ENCODE results near the gene ITPR1. TPM values are rescaled to one million over a fixed set of nuclear protein-coding genes. Genes with fewer than 3 reads are reported as not detected.

The ITPR1 gene
- total RNA-seq, 2 experiments from 2014 or later: 58.4 to 59.5 TPM

GRCh38 chr3:4886448-4886847 is 393.3 kb downstream of the ITPR1 start:
- Mint-ChIP-seq H3K27me3 (no peaks in the 10 kb centered on the region), H3K4me1 (peaks cover 36% of the 10 kb centered on the region), H3K36me3 (peaks cover 18% of the 10 kb centered on the region), H3K9me3 (peaks cover 10% of the 10 kb centered on the region), H3K4me3 (no peak overlapping the region), H3K27ac (no peak overlapping the region)
- DNase-seq: no peak

GRCh38 chr3:4887177-4887576 is 394.0 kb downstream of the ITPR1 start:
- Mint-ChIP-seq H3K27ac (no peak overlapping the region), H3K4me1 (peaks cover 36% of the 10 kb centered on the region), H3K9me3 (peaks cover 10% of the 10 kb centered on the region), H3K4me3 (no peak overlapping the region), H3K27me3 (no peaks in the 10 kb centered on the region), H3K36me3 (peaks cover 18% of the 10 kb centered on the region)
- no peak for DNase-seq

GRCh38 chr3:4888913-4889846 is 396.0 kb downstream of the ITPR1 start:
- H3K4me1 Mint-ChIP-seq: peaks cover 34% of the 10 kb centered on the region
- peak overlapping the region; percentile 85 for H3K27ac Mint-ChIP-seq
- no peaks in the 10 kb centered on the region for H3K27me3 Mint-ChIP-seq
- peaks cover 18% of the 10 kb centered on the region for H3K36me3 Mint-ChIP-seq
- H3K9me3 Mint-ChIP-seq: peaks cover 10% of the 10 kb centered on the region
- peak overlapping the region; percentile 29 for H3K4me3 Mint-ChIP-seq
- DNase-seq: peak; percentile 27

GRCh38 chr3:4889896-4890295 is 396.7 kb downstream of the ITPR1 start:
- H3K27me3 Mint-ChIP-seq: no peaks in the 10 kb centered on the region
- no peak overlapping the region for H3K4me3 Mint-ChIP-seq
- peaks cover 18% of the 10 kb centered on the region for H3K36me3 Mint-ChIP-seq
- no peak for DNase-seq
- peaks cover 10% of the 10 kb centered on the region for H3K9me3 Mint-ChIP-seq
- H3K4me1 Mint-ChIP-seq: peaks cover 30% of the 10 kb centered on the region
- H3K27ac Mint-ChIP-seq: peak overlapping the region; percentile 85

DNA sequence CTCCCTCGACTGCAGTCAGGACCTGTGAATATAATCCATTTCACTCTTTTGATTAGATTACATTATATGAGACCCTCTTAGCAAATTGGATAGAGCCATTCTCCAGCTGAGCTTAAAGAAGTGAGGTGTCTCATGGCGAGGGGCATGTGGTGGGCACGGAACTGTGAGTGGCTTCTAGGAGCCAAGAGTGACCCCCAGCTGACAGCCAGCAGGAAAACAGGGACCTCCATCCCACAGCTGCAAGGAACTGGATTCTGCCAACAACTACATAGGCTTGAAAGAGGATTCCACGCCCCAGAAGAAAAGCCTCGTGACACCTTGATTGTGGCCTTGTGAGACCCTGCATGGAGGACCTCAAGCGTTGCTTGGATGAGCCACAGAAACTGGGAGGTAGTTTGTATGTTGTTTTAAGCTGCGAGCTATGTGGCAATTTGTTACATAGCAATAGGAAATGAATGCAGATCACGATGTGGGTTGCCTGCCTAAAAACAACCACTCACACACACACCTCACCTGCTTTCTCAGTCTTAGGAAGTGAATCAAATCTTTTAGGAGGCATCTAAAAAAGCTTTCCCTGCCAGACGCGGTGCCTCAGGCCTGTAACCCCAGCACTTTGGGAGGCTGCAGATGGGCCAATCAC is 401.9 kb downstream of the ITPR1 start:
- H3K9me3 Mint-ChIP-seq: no peaks in the 10 kb centered on the region
- no peak for DNase-seq
- H3K27me3 Mint-ChIP-seq: no peaks in the 10 kb centered on the region
- H3K27ac Mint-ChIP-seq: no peak overlapping the region
- H3K4me3 Mint-ChIP-seq: no peak overlapping the region
- peaks cover under 1% of the 10 kb centered on the region for H3K36me3 Mint-ChIP-seq
- H3K4me1 Mint-ChIP-seq: peaks cover 21% of the 10 kb centered on the region

DNA sequence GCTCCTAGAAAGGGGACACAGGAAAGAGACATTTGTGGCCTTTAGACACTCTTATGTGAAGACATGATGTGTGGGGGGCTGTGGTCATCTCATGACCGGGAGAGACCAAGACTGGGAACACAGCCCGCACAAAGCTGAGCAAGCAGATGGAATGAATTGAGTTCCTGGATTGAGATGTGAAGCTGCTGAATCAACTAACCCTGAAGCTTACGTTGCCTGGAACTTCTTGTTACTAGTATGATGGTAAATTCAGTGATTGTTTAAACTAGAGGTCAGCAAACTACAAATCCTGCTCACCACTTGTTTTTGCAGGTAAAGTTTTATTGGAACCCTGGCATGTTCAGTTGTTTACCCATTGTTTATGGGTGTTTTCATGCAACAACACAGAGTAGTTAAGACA is 402.7 kb downstream of the ITPR1 start:
- Mint-ChIP-seq H3K4me3 (no peak overlapping the region), H3K27me3 (no peaks in the 10 kb centered on the region), H3K9me3 (no peaks in the 10 kb centered on the region), H3K27ac (no peak overlapping the region), H3K36me3 (peaks cover 3% of the 10 kb centered on the region), H3K4me1 (peaks cover 26% of the 10 kb centered on the region)
- no peak for DNase-seq

Other genes starting within 250 kb of the ITPR1 start
- gene SETMAR, start 190.0 kb upstream of the ITPR1 start, total RNA-seq: 10 to 100 TPM; 23.6 to 25.0 TPM
- 1 to 10 TPM; 6.3 to 7.1 TPM for gene SUMF1, start 26.1 kb upstream of the ITPR1 start, total RNA-seq